Measurements from ENCODE around the gene USP32. TPM values are rescaled to one million over a fixed set of nuclear protein-coding genes. Genes with fewer than 3 reads are reported as not detected.

Gene USP32
- total RNA-seq, 1 experiment from 2014 or later = 73.5 TPM

GRCh38 chr17:60292697-60293096 lies 99.2 kb downstream of the USP32 start:
- H3K9me3 ChIP-seq (ENCODE audit: control insufficient read depth, low read depth, low read length) = no peaks in the 10 kb centered on the region
- no peak overlapping the region for H4K5ac ChIP-seq (ENCODE audit: insufficient read length, low read depth, low read length)
- H3K27ac ChIP-seq (ENCODE audit: insufficient read length, low read depth, low read length) = no peak overlapping the region
- no peak overlapping the region for H3K56ac ChIP-seq (ENCODE audit: insufficient read length, low read depth, low read length)
- H3K79me1 ChIP-seq (ENCODE audit: insufficient read depth, low read depth, low read length, poor library complexity, severe bottlenecking) = no peaks in the 10 kb centered on the region
- no peaks in the 10 kb centered on the region for H3K27me3 ChIP-seq (ENCODE audit: insufficient read depth, low read length)
- no peak overlapping the region for H3K27ac Mint-ChIP-seq
- H3T11ph ChIP-seq (ENCODE audit: low read length) = no peak overlapping the region
- H2AFZ ChIP-seq (ENCODE audit: low read length) = no peak overlapping the region
- H4K8ac ChIP-seq (replicated peaks; ENCODE audit: insufficient read length, low read depth, low read length) = no peak overlapping the region
- H2BK12ac ChIP-seq (ENCODE audit: insufficient read length, low read depth, low read length) = no peak overlapping the region
- H2BK20ac ChIP-seq (ENCODE audit: low read depth, low read length, poor library complexity, severe bottlenecking) = no peak overlapping the region
- H3K79me2 ChIP-seq (ENCODE audit: insufficient read depth, low read length) = peaks cover 4% of the 10 kb centered on the region; the same call in 1 of the 2 replicates
- no peak for TF ChIP-seq CTCF (conservative IDR thresholded peaks at IDR 0.05)
- no peaks in the 10 kb centered on the region for H3K27me3 Mint-ChIP-seq (ENCODE audit: low read depth)
- H3K9me3 Mint-ChIP-seq = no peaks in the 10 kb centered on the region
- H3K23ac ChIP-seq (ENCODE audit: insufficient read length, low read depth, low read length) = no peak overlapping the region
- H4K91ac ChIP-seq (ENCODE audit: insufficient read length, low read depth, low read length) = no peak overlapping the region
- H2BK5ac ChIP-seq (ENCODE audit: insufficient read length, low read length) = no peak overlapping the region
- H3K4me3 Mint-ChIP-seq = no peak overlapping the region
- no CpG with 5 or more reads among the region's 1 CpG for WGBS (ENCODE audit: extremely low coverage, insufficient read length, low lambda C conversion rate)
- H2BK120ac ChIP-seq (ENCODE audit: low read depth, low read length, poor library complexity, severe bottlenecking) = no peak overlapping the region
- no peak overlapping the region for H3K4ac ChIP-seq (ENCODE audit: low read depth, low read length)
- no peak for DNase-seq
- no peak overlapping the region for H3K9ac ChIP-seq (ENCODE audit: extremely low read depth, insufficient read length, low read length)
- H3K14ac ChIP-seq (ENCODE audit: insufficient read depth, low read length) = no peak overlapping the region
- H2BK15ac ChIP-seq (ENCODE audit: low read depth, low read length) = no peak overlapping the region
- H3K4me2 ChIP-seq (ENCODE audit: insufficient read depth, insufficient read length, low read length) = no peak overlapping the region
- no peaks in the 10 kb centered on the region for H3K4me1 Mint-ChIP-seq
- no peaks in the 10 kb centered on the region for H4K20me1 ChIP-seq (ENCODE audit: control insufficient read depth, insufficient read depth, insufficient read length)
- peaks cover 0 to 16% (median 15%) of the 10 kb centered on the region in 3 experiments; a peak in 4 of 7 replicates for H3K36me3 Mint-ChIP-seq (ENCODE audit: insufficient read depth in 1 of 3, low read depth in 3 of 3)
- H2AK5ac ChIP-seq (ENCODE audit: insufficient read length, low read length) = no peak overlapping the region
- no peaks in the 10 kb centered on the region for H3K23me2 ChIP-seq (ENCODE audit: insufficient read length, low read depth, low read length, poor library complexity, severe bottlenecking)
- no peaks in the 10 kb centered on the region for H3K4me1 ChIP-seq (ENCODE audit: insufficient read depth, low read length)
- no peak overlapping the region for H3K18ac ChIP-seq (ENCODE audit: insufficient read length, low read depth, low read length)
